Fibroblast of lung (primary cell): ENCODE data around the gene UNC45A. TPM values are rescaled to one million over a fixed set of nuclear protein-coding genes. Genes with fewer than 3 reads are reported as not detected.

Source experiments
- DNase-seq, 2 donors: peaks; one replicate each; pipeline versions ENCODE4 v3.0.0 to v3.0.0-alpha.2; 2010; ENCODE audit warnings: low read depth in 2 of 2
- H2AFZ ChIP-seq: 2 replicates; pipeline ENCODE4 v1.5.1; 2012; ENCODE audit warnings: low read length, control low read depth, inconsistent platforms
- H3K27ac ChIP-seq: 2 replicates; pipeline ENCODE4 v1.5.1; 2011; ENCODE audit warnings: low read length, control low read depth; ENCODE audit not compliant: insufficient read depth
- H3K27me3 ChIP-seq: 2 replicates; pipeline ENCODE4 v1.5.1; 2011; ENCODE audit warnings: mild to moderate bottlenecking, low read length; ENCODE audit not compliant: control insufficient read depth, insufficient read depth
- H3K36me3 ChIP-seq: 2 replicates; pipeline ENCODE4 v1.5.1; 2011; ENCODE audit warnings: low read length; ENCODE audit not compliant: control insufficient read depth, insufficient read depth
- H3K4me1 ChIP-seq: 2 replicates; pipeline ENCODE4 v1.5.1; 2011; ENCODE audit warnings: low read length; ENCODE audit not compliant: control insufficient read depth, insufficient read depth; ENCODE audit errors: extremely low read depth
- H3K4me2 ChIP-seq: 2 replicates; pipeline ENCODE4 v1.5.1; 2011; ENCODE audit warnings: low read length, control low read depth; ENCODE audit not compliant: insufficient read depth; ENCODE audit errors: extremely low read depth
- H3K4me3 ChIP-seq, 4 experiments: fragments of 200-600 bp in 1 of 4; sonication (generic) in 1 of 4; replicated peaks in 1 of 4; 2 replicates each; pipeline ENCODE4 v1.5.1; 2011 to 2016; ENCODE audit warnings: low read length in 4 of 4, low read depth in 3 of 4, mild to moderate bottlenecking in 3 of 4, control low read depth in 2 of 4, inconsistent platforms in 1 of 4, mixed read lengths in 1 of 4; ENCODE audit not compliant: insufficient read depth in 1 of 4; ENCODE audit errors: control extremely low read depth in 1 of 4
- H3K79me2 ChIP-seq: 2 replicates; pipeline ENCODE4 v1.5.1; 2012; ENCODE audit warnings: mild to moderate bottlenecking, low read length, inconsistent platforms; ENCODE audit not compliant: control insufficient read depth, insufficient read depth
- H3K9ac ChIP-seq: 2 replicates; pipeline ENCODE4 v1.5.1; 2011; ENCODE audit warnings: mild to moderate bottlenecking, low read length, control low read depth; ENCODE audit not compliant: insufficient read depth
- H3K9me3 ChIP-seq: 2 replicates; pipeline ENCODE4 v1.5.1; 2012; ENCODE audit warnings: low read depth, low read length; ENCODE audit not compliant: control insufficient read depth, insufficient read depth
- H4K20me1 ChIP-seq: 2 replicates; pipeline ENCODE4 v1.5.1; 2011; ENCODE audit warnings: low read length; ENCODE audit not compliant: control insufficient read depth, insufficient read depth; ENCODE audit errors: extremely low read depth
- EZH2 ChIP-seq: IDR thresholded peaks from 2 replicates; pipeline ENCODE4 v1.5.1; 2012; ENCODE audit warnings: low read length, control low read depth, mild to moderate bottlenecking; ENCODE audit errors: missing control alignments
- polyA plus RNA-seq, 2 donors: library from polyadenylated mRNA; depleted of rRNA in 1 of 2; stranded (reverse) in 1 of 2; unstranded in 1 of 2; fragments of >200 nt; gene quantifications; 2 replicates each; pipeline ENCODE4 v1.2.1, GENCODE V29; 2011 to 2012; ENCODE audit warnings: missing spikeins in 1 of 2
- total RNA-seq: library from RNA; depleted of rRNA; stranded (reverse); fragments of >200 nt; gene quantifications from 2 replicates; pipeline ENCODE4 v1.2.1, GENCODE V29; 2014
- TF ChIP-seq, protein P1 (sequence below), 2 donors: IDR thresholded peaks in 1 of 2; conservative IDR thresholded peaks in 1 of 2; 1 replicate in 1 of 2; 2 replicates in 1 of 2; pipeline ENCODE4 v1.5.1; 2011 to 2012; ENCODE audit warnings: low read length in 2 of 2, control low read depth in 1 of 2, inconsistent platforms in 1 of 2, low read depth in 1 of 2, mild to moderate bottlenecking in 1 of 2

Gene UNC45A
- total and polyA plus RNA-seq, 2 donors (not counting 1 experiment from before 2014, with no cell fraction given), result 41.7 to 104 TPM

DNA sequence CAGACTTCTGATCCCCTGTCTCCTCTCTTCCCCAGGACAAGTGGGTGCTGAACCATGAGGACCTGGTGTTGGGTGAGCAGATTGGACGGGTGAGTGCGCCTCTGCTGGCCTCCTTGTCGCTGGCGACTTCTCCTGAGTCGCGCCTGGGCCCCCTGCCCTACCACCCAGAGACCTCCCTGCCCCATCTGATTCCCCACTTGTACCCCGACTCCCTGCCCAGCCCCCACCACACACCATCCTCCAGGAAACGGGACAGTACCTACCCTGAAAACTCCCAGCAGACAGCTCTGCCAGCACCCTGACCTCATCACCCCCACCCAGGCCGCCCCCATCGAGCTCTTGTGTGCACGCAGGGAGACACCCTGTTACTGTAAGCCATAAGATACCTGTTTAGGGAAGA lies 43.1 kb upstream of the UNC45A start:
- no peak for DNase-seq
- peaks cover 24% of the 10 kb centered on the region for H3K36me3 ChIP-seq
- H2AFZ ChIP-seq, result no peak overlapping the region
- TF ChIP-seq, protein P1, sequence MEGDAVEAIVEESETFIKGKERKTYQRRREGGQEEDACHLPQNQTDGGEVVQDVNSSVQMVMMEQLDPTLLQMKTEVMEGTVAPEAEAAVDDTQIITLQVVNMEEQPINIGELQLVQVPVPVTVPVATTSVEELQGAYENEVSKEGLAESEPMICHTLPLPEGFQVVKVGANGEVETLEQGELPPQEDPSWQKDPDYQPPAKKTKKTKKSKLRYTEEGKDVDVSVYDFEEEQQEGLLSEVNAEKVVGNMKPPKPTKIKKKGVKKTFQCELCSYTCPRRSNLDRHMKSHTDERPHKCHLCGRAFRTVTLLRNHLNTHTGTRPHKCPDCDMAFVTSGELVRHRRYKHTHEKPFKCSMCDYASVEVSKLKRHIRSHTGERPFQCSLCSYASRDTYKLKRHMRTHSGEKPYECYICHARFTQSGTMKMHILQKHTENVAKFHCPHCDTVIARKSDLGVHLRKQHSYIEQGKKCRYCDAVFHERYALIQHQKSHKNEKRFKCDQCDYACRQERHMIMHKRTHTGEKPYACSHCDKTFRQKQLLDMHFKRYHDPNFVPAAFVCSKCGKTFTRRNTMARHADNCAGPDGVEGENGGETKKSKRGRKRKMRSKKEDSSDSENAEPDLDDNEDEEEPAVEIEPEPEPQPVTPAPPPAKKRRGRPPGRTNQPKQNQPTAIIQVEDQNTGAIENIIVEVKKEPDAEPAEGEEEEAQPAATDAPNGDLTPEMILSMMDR (conservative IDR thresholded peaks at IDR 0.05 in 1 of 2, IDR thresholded peaks at IDR 0.05 in 1 of 2; ENCODE audit: low read depth in 1 of 2, low read length in 2 of 2), result no peak
- no peak for TF ChIP-seq EZH2
- no peaks in the 10 kb centered on the region for H3K9me3 ChIP-seq
- no peaks in the 10 kb centered on the region for H3K79me2 ChIP-seq
- no peak overlapping the region for H3K27ac ChIP-seq
- H3K27me3 ChIP-seq, result no peaks in the 10 kb centered on the region
- no peak overlapping the region for H3K4me3 ChIP-seq
- H3K9ac ChIP-seq, result no peak overlapping the region
- H3K4me2 ChIP-seq, result no peak overlapping the region
- H3K4me1 ChIP-seq, result no peaks in the 10 kb centered on the region
- H4K20me1 ChIP-seq, result no peaks in the 10 kb centered on the region

DNA sequence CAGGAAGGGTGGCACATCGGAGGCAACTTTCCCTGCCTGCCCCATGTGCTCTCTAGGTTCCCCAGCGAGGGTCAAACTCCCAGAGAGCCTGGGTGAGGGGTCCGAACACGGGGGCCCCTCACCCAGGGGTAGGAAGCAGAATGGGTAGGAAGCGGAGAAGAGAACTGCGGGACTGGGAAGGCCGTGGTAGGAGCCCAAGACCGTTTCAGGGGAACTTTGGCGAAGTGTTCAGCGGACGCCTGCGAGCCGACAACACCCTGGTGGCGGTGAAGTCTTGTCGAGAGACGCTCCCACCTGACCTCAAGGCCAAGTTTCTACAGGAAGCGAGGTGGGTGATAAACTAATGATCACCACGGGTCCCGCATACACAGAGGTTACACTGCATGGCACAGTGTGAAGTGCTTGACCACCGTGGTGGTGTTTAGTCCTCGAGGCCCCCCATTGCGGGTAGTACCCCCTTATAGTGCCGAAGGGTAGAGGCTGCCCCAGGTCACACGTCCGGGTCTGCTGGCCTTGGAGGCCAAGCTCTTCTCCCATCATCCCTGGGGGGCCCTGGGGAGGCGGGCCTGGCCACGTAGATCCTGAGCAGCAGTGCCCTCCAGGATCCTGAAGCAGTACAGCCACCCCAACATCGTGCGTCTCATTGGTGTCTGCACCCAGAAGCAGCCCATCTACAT lies 42.4 kb upstream of the UNC45A start:
- no peaks in the 10 kb centered on the region for H3K4me1 ChIP-seq
- no peaks in the 10 kb centered on the region for H3K79me2 ChIP-seq
- no peak overlapping the region for H3K27ac ChIP-seq
- no peak overlapping the region for H3K4me3 ChIP-seq
- no peak for TF ChIP-seq EZH2
- TF ChIP-seq, protein P1 (conservative IDR thresholded peaks at IDR 0.05 in 1 of 2, IDR thresholded peaks at IDR 0.05 in 1 of 2; ENCODE audit: low read depth in 1 of 2, low read length in 2 of 2), result no peak
- peaks cover 23% of the 10 kb centered on the region for H3K36me3 ChIP-seq
- no peak overlapping the region for H2AFZ ChIP-seq
- no peak overlapping the region for H3K4me2 ChIP-seq
- H4K20me1 ChIP-seq, result no peaks in the 10 kb centered on the region
- no peak overlapping the region for H3K9ac ChIP-seq
- DNase-seq, result no peak
- no peaks in the 10 kb centered on the region for H3K9me3 ChIP-seq
- no peaks in the 10 kb centered on the region for H3K27me3 ChIP-seq

DNA sequence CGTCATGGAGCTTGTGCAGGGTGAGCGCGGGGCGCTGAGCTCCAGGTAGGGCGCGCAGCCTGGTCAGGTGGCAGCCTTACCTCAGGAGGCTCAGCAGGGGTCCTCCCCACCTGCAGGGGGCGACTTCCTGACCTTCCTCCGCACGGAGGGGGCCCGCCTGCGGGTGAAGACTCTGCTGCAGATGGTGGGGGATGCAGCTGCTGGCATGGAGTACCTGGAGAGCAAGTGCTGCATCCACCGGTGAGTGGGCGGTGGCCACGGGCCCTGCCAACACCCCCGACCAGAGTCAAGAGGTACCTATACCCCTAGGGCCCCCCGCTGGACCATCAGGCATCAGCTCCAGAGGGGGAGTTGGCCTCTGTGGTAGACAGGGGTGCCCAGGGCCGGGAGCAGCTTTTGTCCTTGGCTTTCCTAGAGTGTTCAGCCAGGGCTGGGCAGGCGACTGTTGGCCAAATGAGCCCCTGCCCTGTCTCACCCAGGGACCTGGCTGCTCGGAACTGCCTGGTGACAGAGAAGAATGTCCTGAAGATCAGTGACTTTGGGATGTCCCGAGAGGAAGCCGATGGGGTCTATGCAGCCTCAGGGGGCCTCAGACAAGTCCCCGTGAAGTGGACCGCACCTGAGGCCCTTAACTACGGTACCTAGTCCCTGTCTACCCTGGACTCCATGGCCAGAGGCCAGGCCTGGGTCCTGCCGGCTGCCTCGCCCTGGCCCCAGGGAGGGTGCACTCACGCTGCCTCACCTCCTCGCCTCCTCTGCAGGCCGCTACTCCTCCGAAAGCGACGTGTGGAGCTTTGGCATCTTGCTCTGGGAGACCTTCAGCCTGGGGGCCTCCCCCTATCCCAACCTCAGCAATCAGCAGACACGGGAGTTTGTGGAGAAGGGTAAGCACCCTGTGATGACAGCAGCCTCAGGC lies 41.7 kb upstream of the UNC45A start:
- no peak overlapping the region for H3K4me2 ChIP-seq
- no peak for DNase-seq
- no peak for TF ChIP-seq EZH2
- TF ChIP-seq, protein P1 (conservative IDR thresholded peaks at IDR 0.05 in 1 of 2, IDR thresholded peaks at IDR 0.05 in 1 of 2; ENCODE audit: low read depth in 1 of 2, low read length in 2 of 2), result no peak

More for the DNA sequence above, 41.7 kb upstream of the UNC45A start:
- Histone ChIP-seq H2AFZ (no peak overlapping the region), H3K4me3 (no peak overlapping the region), H3K27ac (no peak overlapping the region), H4K20me1 (no peaks in the 10 kb centered on the region), H3K27me3 (no peaks in the 10 kb centered on the region), H3K4me1 (no peaks in the 10 kb centered on the region), H3K36me3 (peaks cover 23% of the 10 kb centered on the region), H3K79me2 (no peaks in the 10 kb centered on the region), H3K9me3 (no peaks in the 10 kb centered on the region), H3K9ac (no peak overlapping the region)
